GM23338 (cell line): ENCODE measurements around the gene PSAPL1.

Experiments used
- CTCF ChIP-seq, 2 experiments: fragments of 200-600 bp in 1 of 2; sonication (generic) in 1 of 2; conservative IDR thresholded peaks; 2 replicates each; pipeline versions ENCODE4 v1.5.1 to v1.6.1; 2016 to 2017; ENCODE audit warnings: antibody characterized with exemption in 2 of 2, low read depth in 2 of 2, mild to moderate bottlenecking in 2 of 2, moderate library complexity in 1 of 2
- ETS1 ChIP-seq: IDR thresholded peaks from 2 replicates; pipeline ENCODE4 v1.6.1; 2016; ENCODE audit warnings: antibody characterized with exemption
- EZH2 ChIP-seq: fragments of 200-600 bp; sonication (generic); IDR thresholded peaks from one replicate; pipeline ENCODE4 v1.8.0; 2017; ENCODE audit warnings: antibody characterized with exemption, mild to moderate bottlenecking, low read depth; ENCODE audit not compliant: unreplicated experiment
- EZH2phosphoT487 ChIP-seq: fragments of 200-600 bp; sonication (generic); IDR thresholded peaks from one replicate; pipeline ENCODE4 v1.8.1; 2018; ENCODE audit warnings: antibody characterized with exemption; ENCODE audit not compliant: unreplicated experiment
- JUNB ChIP-seq: IDR thresholded peaks from one replicate; pipeline ENCODE4 v1.6.1; 2016; ENCODE audit warnings: antibody characterized with exemption; ENCODE audit not compliant: unreplicated experiment
- POLR2AphosphoS5 ChIP-seq: IDR thresholded peaks from 2 replicates; pipeline ENCODE4 v1.6.1; 2016; ENCODE audit warnings: antibody characterized with exemption, low read depth
- REST ChIP-seq: IDR thresholded peaks from one replicate; pipeline ENCODE4 v1.6.1; 2018; ENCODE audit warnings: antibody characterized with exemption; ENCODE audit not compliant: unreplicated experiment
- STAT1 ChIP-seq: IDR thresholded peaks from one replicate; pipeline ENCODE4 v1.6.1; 2016; ENCODE audit warnings: antibody characterized with exemption; ENCODE audit not compliant: unreplicated experiment
- ZNF114 ChIP-seq: fragments of 250-450 bp; sonication (Bioruptor Pico); IDR thresholded peaks from 2 replicates; pipeline ENCODE4 v1.5.0; 2020; ENCODE audit warnings: mild to moderate bottlenecking, moderate library complexity
- ZNF331 ChIP-seq: fragments of 250-450 bp; sonication (Bioruptor Pico); IDR thresholded peaks from 2 replicates; pipeline ENCODE4 v1.5.0; 2020; ENCODE audit warnings: low read depth, mild to moderate bottlenecking, moderate library complexity
- ZNF462 ChIP-seq: fragments of 250-450 bp; sonication (Bioruptor Pico); IDR thresholded peaks from 2 replicates; pipeline ENCODE4 v1.5.0; 2020; ENCODE audit warnings: mild to moderate bottlenecking, moderate library complexity

GRCh38 chr4:7398104-7398423 is 36.7 kb downstream of the PSAPL1 start:
- TF ChIP-seq CTCF (conservative IDR thresholded peaks at IDR 0.05; ENCODE audit: low read depth in 2 of 2) (no peak), ZNF114 (no peak), EZH2 (no peak), ZNF462 (CRISPR knock-in tag) (no peak), ETS1 (no peak), EZH2phosphoT487 (no peak), POLR2AphosphoS5 (no peak), STAT1 (no peak), REST (no peak), JUNB (no peak), ZNF331 (CRISPR knock-in tag) (no peak)
